ENCODE measurements around the gene ZDHHC11.
"Not testable (repeated sequence)": the region's sequence is repeated elsewhere in the genome, so short reads cannot be mapped to it uniquely, and the experiment has no call there.

The ZDHHC11 gene

GRCh38 chr5:759111-759751, 91.6 kb downstream of the ZDHHC11 start:
- peak overlapping the region; percentile 18 for H3K9ac ChIP-seq (ENCODE audit: low read length)
- no peaks in the 10 kb centered on the region for H3K9me3 ChIP-seq (ENCODE audit: low read length)
- peak overlapping the region; percentile 32 to 44 for H3K4me3 ChIP-seq (ENCODE audit: low read depth in 1 of 2, low read length in 2 of 2)
- H3K36me3 ChIP-seq (ENCODE audit: insufficient read depth, low read length): peaks cover 7% of the 10 kb centered on the region
- H3K4me1 ChIP-seq (ENCODE audit: insufficient read depth, low read length): peaks cover 39% of the 10 kb centered on the region
- peak overlapping the region; percentile 21 for H3K27ac ChIP-seq (ENCODE audit: low read depth, low read length)
- no peaks in the 10 kb centered on the region for H3K27me3 ChIP-seq (ENCODE audit: control insufficient read depth in 1 of 2, insufficient read depth in 2 of 2, low read length in 2 of 2)

GRCh38 chr5:758698-759053, 92.1 kb downstream of the ZDHHC11 start:
- H3K4me3 ChIP-seq (ENCODE audit: low read depth in 1 of 2, low read length in 2 of 2): peak overlapping the region; percentile 32 to 44
- H3K9me3 ChIP-seq (ENCODE audit: low read length): no peaks in the 10 kb centered on the region
- peak overlapping the region; percentile 18 for H3K9ac ChIP-seq (ENCODE audit: low read length)
- H3K27ac ChIP-seq (ENCODE audit: low read depth, low read length): peak overlapping the region; percentile 21
- H3K36me3 ChIP-seq (ENCODE audit: insufficient read depth, low read length): peaks cover 3% of the 10 kb centered on the region
- H3K27me3 ChIP-seq (ENCODE audit: control insufficient read depth in 1 of 2, insufficient read depth in 2 of 2, low read length in 2 of 2): no peaks in the 10 kb centered on the region
- peaks cover 39% of the 10 kb centered on the region for H3K4me1 ChIP-seq (ENCODE audit: insufficient read depth, low read length)

DNA sequence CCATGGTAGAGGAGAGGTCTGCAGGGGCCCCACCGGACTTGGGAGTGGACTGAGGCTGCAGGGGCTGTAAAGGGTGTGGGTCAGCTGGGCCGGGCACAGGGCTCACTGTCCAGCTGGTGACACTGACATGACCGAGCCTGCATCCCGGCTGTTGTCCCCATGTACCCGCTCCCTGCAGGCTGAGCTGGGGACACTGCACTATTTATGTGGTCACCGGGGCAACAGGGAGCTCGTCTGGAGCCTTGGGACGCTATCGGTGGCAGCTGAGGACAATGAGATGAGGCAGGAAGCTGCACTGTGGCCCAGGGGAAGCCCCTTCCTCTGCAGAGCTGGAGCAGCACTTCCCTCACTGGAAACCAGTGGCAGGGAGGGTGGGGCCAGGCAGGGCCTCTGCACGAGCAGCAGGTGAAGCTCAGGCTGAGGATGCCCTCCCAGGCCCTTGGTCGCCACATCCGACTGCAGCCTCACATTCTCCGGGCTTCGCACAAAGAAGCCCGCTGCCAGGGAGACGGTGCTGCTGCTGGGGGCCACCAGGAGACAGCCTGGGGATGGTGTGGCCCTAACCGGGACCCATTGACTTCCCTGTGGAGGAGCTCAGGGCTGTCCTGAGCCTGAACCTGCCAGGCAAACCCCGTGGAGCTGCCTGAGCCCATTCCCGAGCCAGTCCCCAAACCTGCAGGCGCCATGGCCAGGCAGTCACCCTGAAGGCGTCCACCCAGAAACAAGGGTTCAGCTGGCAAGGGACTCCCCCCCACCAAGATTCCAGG, 92.7 kb downstream of the ZDHHC11 start:
- Histone ChIP-seq H3K27me3 (ENCODE audit: control insufficient read depth in 1 of 2, insufficient read depth in 2 of 2, low read length in 2 of 2) (no peaks in the 10 kb centered on the region), H3K4me3 (ENCODE audit: low read depth in 1 of 2, low read length in 2 of 2) (peak overlapping the region in 1 of 2 donors; percentile 44), H3K9ac (ENCODE audit: low read length) (peak overlapping the region; percentile 18)

GRCh38 chr5:757346-757930, 93.3 kb downstream of the ZDHHC11 start:
- Histone ChIP-seq H3K27me3 (ENCODE audit: control insufficient read depth in 1 of 2, insufficient read depth in 2 of 2, low read length in 2 of 2) (no peaks in the 10 kb centered on the region), H3K4me3 (ENCODE audit: low read depth in 1 of 2, low read length in 2 of 2) (peak overlapping the region in 1 of 2 donors; percentile 44)

More for the DNA sequence above, 92.7 kb downstream of the ZDHHC11 start:
- Histone ChIP-seq H3K4me1 (ENCODE audit: insufficient read depth, low read length) (peaks cover 39% of the 10 kb centered on the region), H3K36me3 (ENCODE audit: insufficient read depth, low read length) (no peaks in the 10 kb centered on the region), H3K27ac (ENCODE audit: low read depth, low read length) (peak overlapping the region; percentile 1), H3K9me3 (ENCODE audit: low read length) (no peaks in the 10 kb centered on the region)

GRCh38 chr5:756865-757345, 93.9 kb downstream of the ZDHHC11 start:
- H3K27me3 ChIP-seq (ENCODE audit: control insufficient read depth in 1 of 2, insufficient read depth in 2 of 2, low read length in 2 of 2): no peaks in the 10 kb centered on the region
- H3K36me3 ChIP-seq (ENCODE audit: insufficient read depth, low read length): no peaks in the 10 kb centered on the region
- no peaks in the 10 kb centered on the region for H3K9me3 ChIP-seq (ENCODE audit: low read length)
- H3K4me3 ChIP-seq (ENCODE audit: low read depth in 1 of 2, low read length in 2 of 2): peak overlapping the region in 1 of 2 donors; percentile 44
- no peak overlapping the region for H3K9ac ChIP-seq (ENCODE audit: low read length)
- no peak overlapping the region for H3K27ac ChIP-seq (ENCODE audit: low read depth, low read length)
- peaks cover 39% of the 10 kb centered on the region for H3K4me1 ChIP-seq (ENCODE audit: insufficient read depth, low read length)

More at GRCh38 chr5:757346-757930, 93.3 kb downstream of the ZDHHC11 start:
- Histone ChIP-seq H3K9me3 (ENCODE audit: low read length) (no peaks in the 10 kb centered on the region), H3K4me1 (ENCODE audit: insufficient read depth, low read length) (peaks cover 39% of the 10 kb centered on the region), H3K36me3 (ENCODE audit: insufficient read depth, low read length) (no peaks in the 10 kb centered on the region), H3K9ac (ENCODE audit: low read length) (no peak overlapping the region), H3K27ac (ENCODE audit: low read depth, low read length) (no peak overlapping the region)

DNA sequence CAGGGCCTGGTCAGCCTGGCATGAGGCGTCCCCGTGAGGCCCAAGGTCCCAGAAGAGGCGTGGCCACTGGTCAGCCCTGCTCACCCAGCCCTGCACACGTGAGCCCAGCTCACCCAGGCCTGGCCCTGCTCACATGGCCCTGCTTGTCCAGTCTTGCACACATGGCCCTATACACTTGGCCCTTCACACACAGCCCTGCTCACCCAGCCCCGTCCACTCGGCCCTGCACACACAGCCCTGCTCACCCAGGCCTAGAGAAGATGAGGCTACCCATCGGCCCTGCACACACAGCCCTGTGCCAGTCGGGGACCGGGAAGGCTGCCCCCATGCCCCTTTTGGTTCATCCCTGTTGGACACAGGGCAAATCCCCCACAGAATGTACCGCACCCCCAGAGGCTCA, 94.6 kb downstream of the ZDHHC11 start:
- Histone ChIP-seq H3K27ac (ENCODE audit: low read depth, low read length) (no peak overlapping the region), H3K9ac (ENCODE audit: low read length) (no peak overlapping the region)

DNA sequence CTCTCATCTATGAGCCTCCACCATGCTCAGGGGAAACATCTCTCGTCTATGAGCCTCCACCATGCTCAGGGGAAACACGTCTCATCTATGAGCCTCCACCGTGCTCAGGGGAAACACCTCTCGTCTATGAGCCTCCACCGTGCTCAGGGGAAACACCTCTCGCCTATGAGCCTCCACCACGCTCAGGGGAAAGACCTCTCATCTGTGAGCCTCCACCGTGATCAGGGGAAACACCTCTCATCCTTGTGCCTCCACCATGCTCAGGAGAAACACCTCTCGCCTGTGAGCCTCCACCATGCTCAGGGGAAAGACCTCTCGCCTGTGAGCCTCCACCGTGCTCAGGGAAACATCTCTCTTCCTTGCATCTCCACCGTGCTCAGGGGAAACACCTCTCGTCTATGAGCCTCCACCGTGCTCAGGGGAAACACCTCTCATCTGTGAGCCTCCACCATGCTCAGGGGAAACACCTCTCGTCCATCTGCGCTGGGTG, 96.6 kb downstream of the ZDHHC11 start:
- not testable (repeated sequence) for H3K9me3 ChIP-seq (ENCODE audit: low read length); H3K27me3 ChIP-seq (ENCODE audit: control insufficient read depth in 1 of 2, insufficient read depth in 2 of 2, low read length in 2 of 2); H3K27ac ChIP-seq (ENCODE audit: low read depth, low read length); H3K4me3 ChIP-seq (ENCODE audit: low read depth in 1 of 2, low read length in 2 of 2); H3K9ac ChIP-seq (ENCODE audit: low read length); H3K36me3 ChIP-seq (ENCODE audit: insufficient read depth, low read length)
- peaks cover 29% of the 10 kb centered on the region for H3K4me1 ChIP-seq (ENCODE audit: insufficient read depth, low read length)

More for the DNA sequence above, 94.6 kb downstream of the ZDHHC11 start:
- Histone ChIP-seq H3K4me3 (ENCODE audit: low read depth in 1 of 2, low read length in 2 of 2) (no peak overlapping the region), H3K27me3 (ENCODE audit: control insufficient read depth in 1 of 2, insufficient read depth in 2 of 2, low read length in 2 of 2) (no peaks in the 10 kb centered on the region), H3K9me3 (ENCODE audit: low read length) (no peaks in the 10 kb centered on the region), H3K4me1 (ENCODE audit: insufficient read depth, low read length) (peaks cover 39% of the 10 kb centered on the region), H3K36me3 (ENCODE audit: insufficient read depth, low read length) (no peaks in the 10 kb centered on the region)

GRCh38 chr5:753567-754142, 97.1 kb downstream of the ZDHHC11 start:
- not testable (repeated sequence) for H3K4me3 ChIP-seq (ENCODE audit: low read depth in 1 of 2, low read length in 2 of 2); H3K9ac ChIP-seq (ENCODE audit: low read length); H3K27me3 ChIP-seq (ENCODE audit: control insufficient read depth in 1 of 2, insufficient read depth in 2 of 2, low read length in 2 of 2); H3K27ac ChIP-seq (ENCODE audit: low read depth, low read length); H3K36me3 ChIP-seq (ENCODE audit: insufficient read depth, low read length); H3K9me3 ChIP-seq (ENCODE audit: low read length)
- peaks cover 24% of the 10 kb centered on the region for H3K4me1 ChIP-seq (ENCODE audit: insufficient read depth, low read length)

GRCh38 chr5:752532-753115, 98.2 kb downstream of the ZDHHC11 start:
- not testable (repeated sequence) for H3K4me3 ChIP-seq (ENCODE audit: low read depth in 1 of 2, low read length in 2 of 2); H3K36me3 ChIP-seq (ENCODE audit: insufficient read depth, low read length); H3K27ac ChIP-seq (ENCODE audit: low read depth, low read length); H3K9ac ChIP-seq (ENCODE audit: low read length); H3K9me3 ChIP-seq (ENCODE audit: low read length); H3K27me3 ChIP-seq (ENCODE audit: control insufficient read depth in 1 of 2, insufficient read depth in 2 of 2, low read length in 2 of 2)
- peaks cover 14% of the 10 kb centered on the region for H3K4me1 ChIP-seq (ENCODE audit: insufficient read depth, low read length)

DNA sequence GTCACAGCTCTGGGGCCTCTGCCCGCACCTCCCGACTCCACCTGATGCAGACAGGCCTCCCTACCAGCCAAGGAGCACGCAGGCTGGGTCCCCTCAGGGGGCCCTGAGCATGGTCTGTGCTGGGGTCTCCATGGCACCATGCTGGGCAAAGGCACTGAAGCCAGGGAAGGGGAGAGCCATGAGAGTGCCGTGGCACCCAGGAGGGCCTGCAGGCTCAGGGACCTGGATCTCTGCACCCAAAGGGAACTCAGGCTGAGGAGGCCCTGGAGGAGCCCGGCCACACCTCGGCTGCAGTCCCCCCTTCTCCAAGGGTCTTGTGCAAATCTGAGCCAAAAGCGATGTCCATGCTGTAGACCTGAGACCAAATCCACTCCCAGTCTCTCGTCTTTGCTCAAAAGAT, 98.8 kb downstream of the ZDHHC11 start:
- not testable (repeated sequence) for H3K9ac ChIP-seq (ENCODE audit: low read length); H3K4me3 ChIP-seq (ENCODE audit: low read depth in 1 of 2, low read length in 2 of 2); H3K4me1 ChIP-seq (ENCODE audit: insufficient read depth, low read length); H3K36me3 ChIP-seq (ENCODE audit: insufficient read depth, low read length); H3K27ac ChIP-seq (ENCODE audit: low read depth, low read length); H3K27me3 ChIP-seq (ENCODE audit: control insufficient read depth in 1 of 2, insufficient read depth in 2 of 2, low read length in 2 of 2); H3K9me3 ChIP-seq (ENCODE audit: low read length)

DNA sequence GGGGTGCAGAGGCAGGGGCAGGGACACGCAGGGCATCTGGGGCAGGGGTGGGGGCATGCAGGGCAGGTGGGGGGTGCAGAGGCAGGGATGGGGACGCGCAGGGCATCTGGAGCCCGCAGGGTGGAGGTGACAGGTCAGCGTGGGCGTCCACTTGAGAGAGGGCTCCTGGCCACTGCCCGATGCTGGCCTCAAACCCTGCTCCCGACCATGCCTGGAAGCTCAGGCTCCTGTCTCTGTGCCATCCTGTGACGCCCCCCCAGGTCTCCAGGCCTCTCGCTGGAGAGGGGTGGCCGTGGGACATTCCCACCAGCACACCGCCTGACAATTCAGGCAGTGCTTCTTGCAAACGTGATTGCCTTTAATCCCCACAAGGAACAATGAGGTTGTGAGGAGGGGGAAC, 99.3 kb downstream of the ZDHHC11 start:
- Histone ChIP-seq H3K27me3 (ENCODE audit: control insufficient read depth in 1 of 2, insufficient read depth in 2 of 2, low read length in 2 of 2) (no peaks in the 10 kb centered on the region), H3K9me3 (ENCODE audit: low read length) (no peaks in the 10 kb centered on the region), H3K27ac (ENCODE audit: low read depth, low read length) (no peak overlapping the region), H3K4me3 (ENCODE audit: low read depth in 1 of 2, low read length in 2 of 2) (no peak overlapping the region), H3K36me3 (ENCODE audit: insufficient read depth, low read length) (no peaks in the 10 kb centered on the region), H3K9ac (ENCODE audit: low read length) (no peak overlapping the region), H3K4me1 (ENCODE audit: insufficient read depth, low read length) (peaks cover 3% of the 10 kb centered on the region)
